Muscle layer of duodenum (tissue), 2 donors: ENCODE data around the gene PIK3C2G.

Experiments used
- H3K27ac ChIP-seq: one replicate; pipeline ENCODE4 v1.7.0; 2013; ENCODE audit warnings: mild to moderate bottlenecking, low read length
- H3K27me3 ChIP-seq: one replicate; pipeline ENCODE4 v1.7.0; 2013; ENCODE audit warnings: low read depth, mild to moderate bottlenecking, control low read depth, low read length
- H3K36me3 ChIP-seq, 2 donors: one replicate each; pipeline ENCODE4 v1.7.0; 2013; ENCODE audit warnings: low read length in 2 of 2, control low read depth in 1 of 2, mild to moderate bottlenecking in 1 of 2; ENCODE audit not compliant: insufficient read depth in 2 of 2, control insufficient read depth in 1 of 2
- H3K4me1 ChIP-seq, 2 donors: one replicate each; pipeline ENCODE4 v1.7.0; 2013; ENCODE audit warnings: low read length in 2 of 2, mild to moderate bottlenecking in 2 of 2, control low read depth in 1 of 2, moderate library complexity in 1 of 2; ENCODE audit not compliant: insufficient read depth in 2 of 2, control insufficient read depth in 1 of 2
- H3K4me3 ChIP-seq, 2 donors: one replicate each; pipeline ENCODE4 v1.7.0; 2013; ENCODE audit warnings: low read length in 2 of 2, low read depth in 1 of 2, mild to moderate bottlenecking in 1 of 2
- H3K9me3 ChIP-seq, 2 donors: one replicate each; pipeline ENCODE4 v1.7.0; 2013; ENCODE audit warnings: low read length in 2 of 2, control low read depth in 1 of 2, mild to moderate bottlenecking in 1 of 2; ENCODE audit not compliant: control insufficient read depth in 1 of 2
- donor health status: healthy.

Gene PIK3C2G

GRCh38 chr12:18454330-18454729 lies 193.0 kb downstream of the PIK3C2G start:
- no peaks in the 10 kb centered on the region for H3K36me3 ChIP-seq
- no peaks in the 10 kb centered on the region for H3K9me3 ChIP-seq
- H3K27me3 ChIP-seq, result no peaks in the 10 kb centered on the region
- no peak overlapping the region for H3K27ac ChIP-seq
- H3K4me1 ChIP-seq, result no peaks in the 10 kb centered on the region
- H3K4me3 ChIP-seq, result no peak overlapping the region

GRCh38 chr12:18456344-18456743 lies 195.0 kb downstream of the PIK3C2G start:
- Histone ChIP-seq H3K4me1 (no peaks in the 10 kb centered on the region), H3K9me3 (no peaks in the 10 kb centered on the region), H3K36me3 (no peaks in the 10 kb centered on the region), H3K27ac (no peak overlapping the region), H3K27me3 (no peaks in the 10 kb centered on the region), H3K4me3 (no peak overlapping the region)

GRCh38 chr12:18457362-18457761 lies 196.0 kb downstream of the PIK3C2G start:
- Histone ChIP-seq H3K4me3 (no peak overlapping the region), H3K9me3 (no peaks in the 10 kb centered on the region), H3K4me1 (no peaks in the 10 kb centered on the region)

GRCh38 chr12:18461758-18462157 lies 200.4 kb downstream of the PIK3C2G start:
- no peaks in the 10 kb centered on the region for H3K9me3 ChIP-seq
- H3K36me3 ChIP-seq, result no peaks in the 10 kb centered on the region
- no peak overlapping the region for H3K27ac ChIP-seq
- H3K27me3 ChIP-seq, result no peaks in the 10 kb centered on the region
- H3K4me3 ChIP-seq, result no peak overlapping the region
- no peaks in the 10 kb centered on the region for H3K4me1 ChIP-seq

More at GRCh38 chr12:18457362-18457761, 196.0 kb downstream of the PIK3C2G start:
- H3K27me3 ChIP-seq, result no peaks in the 10 kb centered on the region
- H3K27ac ChIP-seq, result no peak overlapping the region
- H3K36me3 ChIP-seq, result no peaks in the 10 kb centered on the region

GRCh38 chr12:18462442-18462841 lies 201.1 kb downstream of the PIK3C2G start:
- H3K27ac ChIP-seq, result no peak overlapping the region
- H3K36me3 ChIP-seq, result no peaks in the 10 kb centered on the region
- H3K4me3 ChIP-seq, result no peak overlapping the region
- H3K9me3 ChIP-seq, result no peaks in the 10 kb centered on the region
- no peaks in the 10 kb centered on the region for H3K27me3 ChIP-seq
- H3K4me1 ChIP-seq, result no peaks in the 10 kb centered on the region

- Histone ChIP-seq H3K27ac (no peak overlapping the region), H3K36me3 (no peaks in the 10 kb centered on the region), H3K4me3 (no peak overlapping the region), H3K9me3 (no peaks in the 10 kb centered on the region), H3K27me3 (no peaks in the 10 kb centered on the region), H3K4me1 (no peaks in the 10 kb centered on the region)
These were observed 206.4 kb downstream of the PIK3C2G start for GRCh38 chr12:18467620-18468245.

GRCh38 chr12:18468246-18469075 lies 207.1 kb downstream of the PIK3C2G start:
- Histone ChIP-seq H3K4me1 (no peaks in the 10 kb centered on the region), H3K36me3 (no peaks in the 10 kb centered on the region), H3K27me3 (no peaks in the 10 kb centered on the region), H3K9me3 (no peaks in the 10 kb centered on the region), H3K4me3 (no peak overlapping the region), H3K27ac (no peak overlapping the region)

GRCh38 chr12:18470251-18470650 lies 208.9 kb downstream of the PIK3C2G start:
- Histone ChIP-seq H3K27me3 (no peaks in the 10 kb centered on the region), H3K36me3 (no peaks in the 10 kb centered on the region), H3K4me1 (no peaks in the 10 kb centered on the region), H3K27ac (no peak overlapping the region), H3K4me3 (no peak overlapping the region), H3K9me3 (no peaks in the 10 kb centered on the region)

GRCh38 chr12:18472304-18472703 lies 211.0 kb downstream of the PIK3C2G start:
- H3K27ac ChIP-seq, result no peak overlapping the region
- H3K4me1 ChIP-seq, result no peaks in the 10 kb centered on the region
- H3K27me3 ChIP-seq, result no peaks in the 10 kb centered on the region
- H3K36me3 ChIP-seq, result no peaks in the 10 kb centered on the region
- H3K4me3 ChIP-seq, result no peak overlapping the region
- H3K9me3 ChIP-seq, result no peaks in the 10 kb centered on the region

GRCh38 chr12:18472806-18473205 lies 211.5 kb downstream of the PIK3C2G start:
- Histone ChIP-seq H3K36me3 (no peaks in the 10 kb centered on the region), H3K4me1 (no peaks in the 10 kb centered on the region), H3K9me3 (no peaks in the 10 kb centered on the region), H3K4me3 (no peak overlapping the region), H3K27me3 (no peaks in the 10 kb centered on the region), H3K27ac (no peak overlapping the region)

GRCh38 chr12:18476861-18477260 lies 215.5 kb downstream of the PIK3C2G start:
- no peaks in the 10 kb centered on the region for H3K4me1 ChIP-seq
- H3K4me3 ChIP-seq, result no peak overlapping the region
- no peaks in the 10 kb centered on the region for H3K27me3 ChIP-seq
- no peaks in the 10 kb centered on the region for H3K9me3 ChIP-seq
- no peaks in the 10 kb centered on the region for H3K36me3 ChIP-seq
- H3K27ac ChIP-seq, result no peak overlapping the region
